GM12892 (cell line): Measurements from ENCODE around the gene CHRD.

Experiments
- POLR2A ChIP-seq: IDR thresholded peaks from 2 replicates; pipeline ENCODE4 v1.6.1; 2011; ENCODE audit warnings: low read depth, low read length, control low read depth
- TAF1 ChIP-seq: IDR thresholded peaks from 2 replicates; pipeline ENCODE4 v1.6.1; 2011; ENCODE audit warnings: low read depth, mild to moderate bottlenecking, control low read depth, low read length, borderline replicate concordance

GRCh38 chr3:184377374-184377773, 2.5 kb upstream of the CHRD start:
- no peak for TF ChIP-seq TAF1
- no peak for TF ChIP-seq POLR2A
